ENCODE measurements around the gene AHDC1. TPM values are rescaled to one million over a fixed set of nuclear protein-coding genes. Genes with fewer than 3 reads are reported as not detected.

Gene AHDC1
- total and polyA plus RNA-seq, 10 of the 15 experiments (the other 5 are each of a cell fraction or from before 2014, with no cell fraction given) = 0.21 to 13.0 (median 1.4) TPM

GRCh38 chr1:27603309-27603680, 649 bp downstream of the AHDC1 start (continued):
- 0 out of 2 replicates have a peak, but pooled peaks have one; percentile 27 for TF ChIP-seq BACH1 (IDR thresholded peaks at IDR 0.05; ENCODE audit: borderline replicate concordance)
- TF ChIP-seq JUNB (IDR thresholded peaks at IDR 0.05) = no peak
- no peak for TF ChIP-seq USF1 (IDR thresholded peaks at IDR 0.05; ENCODE audit: borderline replicate concordance, extremely low read length, insufficient read depth, low read depth, low read length)
- peak; percentile 70 for TF ChIP-seq NKRF (conservative IDR thresholded peaks at IDR 0.05)
- 0 out of 2 replicates have a peak, but pooled peaks have one; percentile 20 for TF ChIP-seq SMARCA5 (IDR thresholded peaks at IDR 0.05)
- TF ChIP-seq CBX3 (IDR thresholded peaks at IDR 0.05; ENCODE audit: borderline replicate concordance, low read depth) = no peak
- no peak for TF ChIP-seq ETV6 (conservative IDR thresholded peaks at IDR 0.05 in 1 of 2, IDR thresholded peaks at IDR 0.05 in 1 of 2; ENCODE audit: borderline replicate concordance in 1 of 2, low read depth in 1 of 2)
- TF ChIP-seq MAX (IDR thresholded peaks at IDR 0.05; ENCODE audit: low read depth, low read length) = no peak
- TF ChIP-seq KDM1A (IDR thresholded peaks at IDR 0.05; ENCODE audit: borderline replicate concordance) = no peak
- no peak for TF ChIP-seq HDAC2 (IDR thresholded peaks at IDR 0.05)
- TF ChIP-seq GATAD2B (conservative IDR thresholded peaks at IDR 0.05; ENCODE audit: low read depth) = peak; percentile 56; the same call in 1 of the 2 replicates
- no peak for TF ChIP-seq ATF2 (IDR thresholded peaks at IDR 0.05; ENCODE audit: low read length)
- TF ChIP-seq BCL3 (IDR thresholded peaks at IDR 0.05; ENCODE audit: borderline replicate concordance, insufficient read depth, low read depth, low read length, poor library complexity, severe bottlenecking) = no peak
- no peak for TF ChIP-seq POLR2A (IDR thresholded peaks at IDR 0.05; ENCODE audit: low read depth, low read length)
- no peak for TF ChIP-seq ATF7 (IDR thresholded peaks at IDR 0.05; ENCODE audit: low read depth)
- no peak for TF ChIP-seq NFYA (IDR thresholded peaks at IDR 0.05; ENCODE audit: borderline replicate concordance, low read depth, low read length)
- no peak for TF ChIP-seq SREBF1 (IDR thresholded peaks at IDR 0.05; ENCODE audit: low read length)
- no peak for TF ChIP-seq ZBED1 (IDR thresholded peaks at IDR 0.05; ENCODE audit: borderline replicate concordance)
- no peak for TF ChIP-seq BMI1 (IDR thresholded peaks at IDR 0.05; ENCODE audit: borderline replicate concordance)
- no peak for TF ChIP-seq ZNF274 (IDR thresholded peaks at IDR 0.05; ENCODE audit: insufficient read depth, insufficient read length)
- no peak for TF ChIP-seq NFIC (IDR thresholded peaks at IDR 0.05; ENCODE audit: low read depth, low read length)
- no peak for TF ChIP-seq WRNIP1 (IDR thresholded peaks at IDR 0.05; ENCODE audit: borderline replicate concordance, low read depth, low read length)
- no peak for TF ChIP-seq CREB1 (IDR thresholded peaks at IDR 0.05; ENCODE audit: low read depth)
